ENCODE measurements around the gene INSC. TPM values are rescaled to one million over a fixed set of nuclear protein-coding genes. Genes with fewer than 3 reads are reported as not detected.
A peak's percentile ranks its signal among the peaks of the same experiment; 100 is the strongest.

Gene INSC
- total RNA-seq, 1 experiment from 2014 or later: not detected

GRCh38 chr11:15144347-15144746 is 29.6 kb downstream of the INSC start:
- no TSS peak for BruUV-seq (replicated peaks)
- no peaks in the 10 kb centered on the region for H3K79me2 ChIP-seq (ENCODE audit: low read depth)
- no peaks in the 10 kb centered on the region for H3K9me2 ChIP-seq (ENCODE audit: insufficient read depth)
- 0 out of 2 replicates have a peak, but pooled peaks cover 9% of the 10 kb centered on the region for H3K4me1 ChIP-seq (replicated peaks; ENCODE audit: insufficient read depth)
- H3K9me3 ChIP-seq (ENCODE audit: insufficient read depth, low read depth): no peaks in the 10 kb centered on the region
- no peak overlapping the region for H2AFZ ChIP-seq
- intact Hi-C loops (cut with micrococcal nuclease; ENCODE audit: unreplicated experiment): no loop called here
- no peaks in the 10 kb centered on the region for H3K36me3 ChIP-seq (ENCODE audit: low read depth)
- no peaks in the 10 kb centered on the region for H3K27me3 ChIP-seq (ENCODE audit: insufficient read depth, low read depth)
- H3K4me3 ChIP-seq: no peak overlapping the region
- ChIA-PET POLR2A (ENCODE audit: unreplicated experiment) (no interaction called here), CTCF (no interaction called here)
- DNase-seq: no peak
- TF ChIP-seq EZH2 (IDR thresholded peaks at IDR 0.05; ENCODE audit: low read depth) (no peak), CTCF (conservative IDR thresholded peaks at IDR 0.05) (no peak)
- H3F3A ChIP-seq (ENCODE audit: insufficient read depth, low read depth): no peaks in the 10 kb centered on the region
- H3K4me2 ChIP-seq: no peak overlapping the region
- H3K27ac ChIP-seq: no peak overlapping the region
- no peaks in the 10 kb centered on the region for H4K20me1 ChIP-seq (ENCODE audit: insufficient read depth)

- no peaks in the 10 kb centered on the region for H3K27me3 ChIP-seq (ENCODE audit: insufficient read depth, low read depth)
- 0 out of 2 replicates have a peak, but pooled peaks cover 9% of the 10 kb centered on the region for H3K4me1 ChIP-seq (replicated peaks; ENCODE audit: insufficient read depth)
- no peaks in the 10 kb centered on the region for H3K79me2 ChIP-seq (ENCODE audit: low read depth)
- no peaks in the 10 kb centered on the region for H3F3A ChIP-seq (ENCODE audit: insufficient read depth, low read depth)
- BruUV-seq (replicated peaks): no TSS peak
- POLR2A ChIA-PET (ENCODE audit: unreplicated experiment): no interaction called here
- H3K4me3 ChIP-seq: no peak overlapping the region
- H3K4me2 ChIP-seq: peak overlapping the region; percentile 3; the same call in 1 of the 2 replicates
- H4K20me1 ChIP-seq (ENCODE audit: insufficient read depth): no peaks in the 10 kb centered on the region
- CTCF ChIA-PET: no interaction called here
- H3K36me3 ChIP-seq (ENCODE audit: low read depth): no peaks in the 10 kb centered on the region
- intact Hi-C loops (cut with micrococcal nuclease; ENCODE audit: unreplicated experiment): no loop called here
- H3K9me3 ChIP-seq (ENCODE audit: insufficient read depth, low read depth): no peaks in the 10 kb centered on the region
- H3K27ac ChIP-seq: no peak overlapping the region
- TF ChIP-seq CTCF (conservative IDR thresholded peaks at IDR 0.05) (no peak), EZH2 (IDR thresholded peaks at IDR 0.05; ENCODE audit: low read depth) (no peak)
- no peaks in the 10 kb centered on the region for H3K9me2 ChIP-seq (ENCODE audit: insufficient read depth)
- DNase-seq: no peak
- no peak overlapping the region for H2AFZ ChIP-seq
These were observed 30.4 kb downstream of the INSC start for GRCh38 chr11:15145151-15145550.

- ChIA-PET POLR2A (ENCODE audit: unreplicated experiment) (no interaction called here), CTCF (no interaction called here)
- no TSS peak for BruUV-seq (replicated peaks)
- no peak overlapping the region for H2AFZ ChIP-seq
- no peak overlapping the region for H3K4me3 ChIP-seq
- intact Hi-C loops (cut with micrococcal nuclease; ENCODE audit: unreplicated experiment): no loop called here
- H3K79me2 ChIP-seq (ENCODE audit: low read depth): no peaks in the 10 kb centered on the region
- no peaks in the 10 kb centered on the region for H3K9me3 ChIP-seq (ENCODE audit: insufficient read depth, low read depth)
- no peak overlapping the region for H3K27ac ChIP-seq
- peak overlapping the region; percentile 3; the same call in 1 of the 2 replicates for H3K4me2 ChIP-seq
- no peaks in the 10 kb centered on the region for H3K27me3 ChIP-seq (ENCODE audit: insufficient read depth, low read depth)
- H4K20me1 ChIP-seq (ENCODE audit: insufficient read depth): no peaks in the 10 kb centered on the region
- H3F3A ChIP-seq (ENCODE audit: insufficient read depth, low read depth): no peaks in the 10 kb centered on the region
- no peak for TF ChIP-seq EZH2 (IDR thresholded peaks at IDR 0.05; ENCODE audit: low read depth)
- TF ChIP-seq CTCF (conservative IDR thresholded peaks at IDR 0.05): no peak
- 0 out of 2 replicates have a peak, but pooled peaks cover 9% of the 10 kb centered on the region for H3K4me1 ChIP-seq (replicated peaks; ENCODE audit: insufficient read depth)
- H3K9me2 ChIP-seq (ENCODE audit: insufficient read depth): no peaks in the 10 kb centered on the region
- no peaks in the 10 kb centered on the region for H3K36me3 ChIP-seq (ENCODE audit: low read depth)
- DNase-seq: peak in 1 of 2 experiments; percentile 58
These were observed 30.9 kb downstream of the INSC start for GRCh38 chr11:15145615-15146014.
